ENCODE results near the gene ATP13A5. TPM values are rescaled to one million over a fixed set of nuclear protein-coding genes. Genes with fewer than 3 reads are reported as not detected.

The ATP13A5 gene
- total RNA-seq, 1 donor from 2014 or later, result not detected

- Histone ChIP-seq H3K4me1 (no peaks in the 10 kb centered on the region), H3K9me3 (no peaks in the 10 kb centered on the region), H3K36me3 (no peaks in the 10 kb centered on the region), H3K4me3 (no peak overlapping the region), H3K27me3 (no peaks in the 10 kb centered on the region), H3K27ac (no peak overlapping the region)
- DNase-seq (ENCODE audit: extremely low spot score in 2 of 2), result no peak
- intact Hi-C loops (cut with DNase I), result no loop called here
- TF ChIP-seq POLR2AphosphoS5 (IDR thresholded peaks at IDR 0.05; ENCODE audit: insufficient read depth in 1 of 2, low read depth in 1 of 2) (no peak), CTCF (IDR thresholded peaks at IDR 0.05) (no peak), POLR2A (IDR thresholded peaks at IDR 0.05) (no peak)
These were observed 10.8 kb upstream of the ATP13A5 start for GRCh38 chr3:193389335-193389734.

GRCh38 chr3:193388361-193388760 lies 9.8 kb upstream of the ATP13A5 start:
- TF ChIP-seq POLR2AphosphoS5 (IDR thresholded peaks at IDR 0.05; ENCODE audit: insufficient read depth in 1 of 2, low read depth in 1 of 2) (no peak), CTCF (IDR thresholded peaks at IDR 0.05) (no peak), POLR2A (IDR thresholded peaks at IDR 0.05) (no peak)
- Histone ChIP-seq H3K4me1 (no peaks in the 10 kb centered on the region), H3K27ac (no peak overlapping the region), H3K36me3 (no peaks in the 10 kb centered on the region), H3K9me3 (no peaks in the 10 kb centered on the region), H3K4me3 (no peak overlapping the region), H3K27me3 (no peaks in the 10 kb centered on the region)
- intact Hi-C loops (cut with DNase I), result no loop called here
- DNase-seq (ENCODE audit: extremely low spot score in 2 of 2), result peak in 1 of 2 donors; percentile 74

- Histone ChIP-seq H3K9me3 (no peaks in the 10 kb centered on the region), H3K27me3 (no peaks in the 10 kb centered on the region), H3K4me1 (no peaks in the 10 kb centered on the region), H3K36me3 (no peaks in the 10 kb centered on the region), H3K27ac (no peak overlapping the region), H3K4me3 (no peak overlapping the region)
- TF ChIP-seq POLR2A (IDR thresholded peaks at IDR 0.05) (no peak), POLR2AphosphoS5 (IDR thresholded peaks at IDR 0.05; ENCODE audit: insufficient read depth in 1 of 2, low read depth in 1 of 2) (no peak), CTCF (IDR thresholded peaks at IDR 0.05) (no peak)
- intact Hi-C loops (cut with DNase I), result no loop called here
- no peak for DNase-seq (ENCODE audit: extremely low spot score in 2 of 2)
These were observed 9.0 kb upstream of the ATP13A5 start for GRCh38 chr3:193387596-193387995.

GRCh38 chr3:193377591-193377990 lies 962 bp downstream of the ATP13A5 start:
- Histone ChIP-seq H3K27me3 (no peaks in the 10 kb centered on the region), H3K4me1 (no peaks in the 10 kb centered on the region), H3K27ac (no peak overlapping the region), H3K4me3 (no peak overlapping the region), H3K9me3 (no peaks in the 10 kb centered on the region), H3K36me3 (no peaks in the 10 kb centered on the region)
- intact Hi-C loops (cut with DNase I), result no loop called here
- no peak for DNase-seq (ENCODE audit: extremely low spot score in 2 of 2)
- no peak for TF ChIP-seq POLR2A (IDR thresholded peaks at IDR 0.05)
- no peak for TF ChIP-seq POLR2AphosphoS5 (IDR thresholded peaks at IDR 0.05; ENCODE audit: insufficient read depth in 1 of 2, low read depth in 1 of 2)
- TF ChIP-seq CTCF (IDR thresholded peaks at IDR 0.05), result no peak

- H3K36me3 ChIP-seq, result no peaks in the 10 kb centered on the region
- DNase-seq (ENCODE audit: extremely low spot score in 2 of 2), result no peak
- no peak overlapping the region for H3K27ac ChIP-seq
- no peaks in the 10 kb centered on the region for H3K9me3 ChIP-seq
- no peaks in the 10 kb centered on the region for H3K4me1 ChIP-seq
- intact Hi-C loops (cut with DNase I), result no loop called here
- no peaks in the 10 kb centered on the region for H3K27me3 ChIP-seq
- H3K4me3 ChIP-seq, result no peak overlapping the region
- TF ChIP-seq POLR2A (IDR thresholded peaks at IDR 0.05) (no peak), CTCF (IDR thresholded peaks at IDR 0.05) (no peak), POLR2AphosphoS5 (IDR thresholded peaks at IDR 0.05; ENCODE audit: insufficient read depth in 1 of 2, low read depth in 1 of 2) (no peak)
These were observed 2.9 kb downstream of the ATP13A5 start for GRCh38 chr3:193375614-193376013.

All from vagina (tissue), 2 donors.